Measurements from ENCODE around the gene USH1G. TPM values are rescaled to one million over a fixed set of nuclear protein-coding genes. Genes with fewer than 3 reads are reported as not detected.

USH1G gene
- total RNA-seq, 1 experiment from 2014 or later = 2.7 TPM

DNA sequence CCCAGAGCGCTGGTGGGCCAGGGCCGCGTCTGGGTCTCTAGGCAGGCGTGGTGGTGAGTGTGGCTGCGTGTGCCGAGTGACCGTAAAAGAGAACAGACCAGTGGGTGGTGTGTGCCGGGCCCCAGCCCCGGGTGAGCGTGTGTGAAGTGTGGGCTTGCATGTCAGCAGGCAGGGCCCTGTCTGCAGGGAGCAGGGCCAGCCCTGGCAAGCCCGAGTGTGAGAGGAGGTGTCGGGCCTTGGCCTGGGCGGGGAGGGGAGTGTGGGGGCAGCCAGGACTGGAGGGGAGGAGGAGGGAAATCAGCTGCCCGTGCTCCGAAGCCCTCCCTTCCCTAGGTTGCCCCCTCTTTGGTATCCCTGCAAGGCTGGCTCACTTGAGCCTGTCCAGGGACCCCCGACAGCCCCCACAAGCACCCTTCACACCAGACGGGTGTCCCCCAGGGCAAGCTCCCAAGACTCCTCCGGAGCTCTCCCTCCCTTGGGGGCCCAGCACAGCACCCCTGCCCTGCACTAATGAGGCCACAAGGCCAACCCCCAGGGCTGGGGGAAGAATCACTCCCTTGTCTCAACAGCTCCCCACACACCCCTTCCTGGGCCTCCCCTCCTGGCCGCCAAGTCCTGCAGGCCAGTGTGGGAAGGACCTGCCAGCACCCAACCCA lies 1.9 kb downstream of the USH1G start:
- Histone ChIP-seq H3K4me1 (ENCODE audit: insufficient read depth, low read length) (no peaks in the 10 kb centered on the region), H3K27ac (ENCODE audit: insufficient read length, low read depth, low read length) (no peak overlapping the region), H2BK15ac (ENCODE audit: low read depth, low read length) (no peak overlapping the region), H2AK5ac (ENCODE audit: insufficient read length, low read length) (no peak overlapping the region), H3K14ac (ENCODE audit: insufficient read depth, low read length) (no peak overlapping the region; the same call in 1 of the 2 replicates), H3T11ph (ENCODE audit: low read length) (no peak overlapping the region), H2BK20ac (ENCODE audit: low read depth, low read length, poor library complexity, severe bottlenecking) (no peak overlapping the region), H3K79me2 (ENCODE audit: insufficient read depth, low read length) (no peaks in the 10 kb centered on the region), H3K23me2 (ENCODE audit: insufficient read length, low read depth, low read length, poor library complexity, severe bottlenecking) (peaks cover 5% of the 10 kb centered on the region), H4K5ac (ENCODE audit: insufficient read length, low read depth, low read length) (no peak overlapping the region), H4K91ac (ENCODE audit: insufficient read length, low read depth, low read length) (no peak overlapping the region), H2AFZ (ENCODE audit: low read length) (no peak overlapping the region), H2BK5ac (ENCODE audit: insufficient read length, low read length) (no peak overlapping the region), H3K4me2 (ENCODE audit: insufficient read depth, insufficient read length, low read length) (no peak overlapping the region), H4K8ac (replicated peaks; ENCODE audit: insufficient read length, low read depth, low read length) (no peak overlapping the region), H3K4ac (ENCODE audit: low read depth, low read length) (no peak overlapping the region), H3K27me3 (ENCODE audit: insufficient read depth, low read length) (peaks cover 37% of the 10 kb centered on the region), H3K9me3 (ENCODE audit: control insufficient read depth, low read depth, low read length) (no peaks in the 10 kb centered on the region), H2BK12ac (ENCODE audit: insufficient read length, low read depth, low read length) (no peak overlapping the region), H3K79me1 (ENCODE audit: insufficient read depth, low read depth, low read length, poor library complexity, severe bottlenecking) (no peaks in the 10 kb centered on the region), H3K9ac (ENCODE audit: extremely low read depth, insufficient read length, low read length) (no peak overlapping the region), H2BK120ac (ENCODE audit: low read depth, low read length, poor library complexity, severe bottlenecking) (no peak overlapping the region), H4K20me1 (ENCODE audit: control insufficient read depth, insufficient read depth, insufficient read length) (no peaks in the 10 kb centered on the region), H3K56ac (ENCODE audit: insufficient read length, low read depth, low read length) (no peak overlapping the region), H3K18ac (ENCODE audit: insufficient read length, low read depth, low read length) (no peak overlapping the region), H3K23ac (ENCODE audit: insufficient read length, low read depth, low read length) (no peak overlapping the region)
- Mint-ChIP-seq H3K27ac (no peak overlapping the region), H3K9me3 (peaks cover 0 to 5% of the 10 kb centered on the region in 2 experiments; a peak in 1 of 5 replicates), H3K4me3 (peak overlapping the region in 1 of 2 experiments; percentile 50; a peak in 1 of 5 replicates), H3K36me3 (ENCODE audit: insufficient read depth in 1 of 3, low read depth in 3 of 3) (no peaks in the 10 kb centered on the region; a peak in 1 of 7 replicates), H3K4me1 (peaks cover 16 to 40% of the 10 kb centered on the region in 2 experiments), H3K27me3 (ENCODE audit: low read depth) (peaks cover 61% of the 10 kb centered on the region)
- WGBS (ENCODE audit: extremely low coverage, insufficient read length, low lambda C conversion rate) = no CpG with 5 or more reads among the region's 19 CpGs
- peak; percentile 55 for DNase-seq
- TF ChIP-seq, protein P1, sequence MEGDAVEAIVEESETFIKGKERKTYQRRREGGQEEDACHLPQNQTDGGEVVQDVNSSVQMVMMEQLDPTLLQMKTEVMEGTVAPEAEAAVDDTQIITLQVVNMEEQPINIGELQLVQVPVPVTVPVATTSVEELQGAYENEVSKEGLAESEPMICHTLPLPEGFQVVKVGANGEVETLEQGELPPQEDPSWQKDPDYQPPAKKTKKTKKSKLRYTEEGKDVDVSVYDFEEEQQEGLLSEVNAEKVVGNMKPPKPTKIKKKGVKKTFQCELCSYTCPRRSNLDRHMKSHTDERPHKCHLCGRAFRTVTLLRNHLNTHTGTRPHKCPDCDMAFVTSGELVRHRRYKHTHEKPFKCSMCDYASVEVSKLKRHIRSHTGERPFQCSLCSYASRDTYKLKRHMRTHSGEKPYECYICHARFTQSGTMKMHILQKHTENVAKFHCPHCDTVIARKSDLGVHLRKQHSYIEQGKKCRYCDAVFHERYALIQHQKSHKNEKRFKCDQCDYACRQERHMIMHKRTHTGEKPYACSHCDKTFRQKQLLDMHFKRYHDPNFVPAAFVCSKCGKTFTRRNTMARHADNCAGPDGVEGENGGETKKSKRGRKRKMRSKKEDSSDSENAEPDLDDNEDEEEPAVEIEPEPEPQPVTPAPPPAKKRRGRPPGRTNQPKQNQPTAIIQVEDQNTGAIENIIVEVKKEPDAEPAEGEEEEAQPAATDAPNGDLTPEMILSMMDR (conservative IDR thresholded peaks at IDR 0.05) = no peak

Measured in H9 (cell line).